ENCODE data around the gene OSGIN1.

GRCh38 chr16:83911290-83911689 is 41.8 kb upstream of the OSGIN1 start:
- no peak for TF ChIP-seq CTCF (IDR thresholded peaks at IDR 0.05; ENCODE audit: low read depth, low read length)
- no peak for TF ChIP-seq POLR2A (IDR thresholded peaks at IDR 0.05; ENCODE audit: extremely low read depth, insufficient read length)
- no peak for TF ChIP-seq MAX (IDR thresholded peaks at IDR 0.05; ENCODE audit: low read depth, low read length)
- no peak for TF ChIP-seq MYC (IDR thresholded peaks at IDR 0.05; ENCODE audit: low read depth, low read length)
